Lower lobe of right lung (tissue), 2 donors: ENCODE data around the gene PRPS1. TPM values are rescaled to one million over a fixed set of nuclear protein-coding genes. Genes with fewer than 3 reads are reported as not detected.
"Not testable (repeated sequence)": the region's sequence is repeated elsewhere in the genome, so short reads cannot be mapped to it uniquely, and the experiment has no call there.

Experiments
- ATAC-seq, 2 donors: fragments of 200-7000 bp; cut with Tn5 transposase; one replicate each; pipeline ENCODE4 v1.9.1; 2020 to 2022; ENCODE audit warnings: mild to moderate bottlenecking in 2 of 2, moderate library complexity in 2 of 2
- DNase-seq: peaks from one replicate; pipeline ENCODE4 v3.0.0-alpha.2; 2020
- H3K27ac ChIP-seq: fragments of 200-600 bp; one replicate; pipeline ENCODE4 v1.8.0; 2022
- H3K27me3 ChIP-seq: fragments of 200-600 bp; one replicate; pipeline ENCODE4 v1.8.0; 2022; ENCODE audit warnings: low read depth
- H3K36me3 ChIP-seq: fragments of 200-600 bp; one replicate; pipeline ENCODE4 v1.8.0; 2022; ENCODE audit warnings: mild to moderate bottlenecking
- H3K4me1 ChIP-seq: fragments of 200-600 bp; one replicate; pipeline ENCODE4 v1.8.0; 2022
- H3K4me3 ChIP-seq: fragments of 200-600 bp; one replicate; pipeline ENCODE4 v1.8.0; 2022; ENCODE audit warnings: mild to moderate bottlenecking
- H3K9me3 ChIP-seq: fragments of 200-600 bp; one replicate; pipeline ENCODE4 v1.8.0; 2022
- intact Hi-C: fragments of 100-400 bp; cut with DNase I; formaldehyde crosslinking; loops from one replicate; pipeline ENCODE4 v1.11.0; 2022
- total RNA-seq: library from RNA; stranded (reverse); fragmentation: NEBNext Ultra II Directional; extraction: Animal tissue kit (Norgen Biotek cat#: 25700); gene quantifications from one replicate; pipeline ENCODE4 v1.2.1, GENCODE V29; 2021
- TF ChIP-seq, protein P1 (sequence below): fragments of 200-600 bp; IDR thresholded peaks from one replicate; pipeline ENCODE4 v1.8.0; 2022; ENCODE audit warnings: antibody characterized with exemption, mild to moderate bottlenecking
- donor health status: DM: no; HTN: yes; CAD: no; lungs with severe emphysema.

Gene PRPS1
- total RNA-seq, 1 donor from 2014 or later = 26.9 TPM

DNA sequence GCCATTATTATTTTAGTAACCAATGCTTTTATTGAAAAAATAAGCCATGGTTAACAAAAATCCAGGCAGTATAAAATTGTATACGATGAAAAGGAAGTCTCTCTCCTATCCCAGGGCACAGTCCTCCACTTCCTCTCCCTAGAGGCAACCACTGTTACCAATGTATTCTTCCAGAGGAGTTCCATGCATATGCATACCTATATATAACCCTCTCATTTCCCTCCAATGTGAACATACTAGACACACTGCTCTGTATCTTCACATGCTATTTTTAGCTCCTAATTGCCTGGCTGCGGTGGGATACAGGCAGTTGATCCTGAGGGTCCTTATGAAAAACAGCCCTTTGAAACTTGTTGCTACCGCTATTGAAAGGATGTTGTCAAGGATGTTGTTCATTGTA is 33.8 kb downstream of the PRPS1 start:
- Histone ChIP-seq H3K4me3 (no peak overlapping the region), H3K36me3 (peaks cover 6% of the 10 kb centered on the region), H3K27ac (no peak overlapping the region), H3K4me1 (no peaks in the 10 kb centered on the region), H3K9me3 (no peaks in the 10 kb centered on the region), H3K27me3 (no peaks in the 10 kb centered on the region)
- intact Hi-C loops = no loop called here
- ATAC-seq (no peak), DNase-seq (no peak)
- TF ChIP-seq, protein P1, sequence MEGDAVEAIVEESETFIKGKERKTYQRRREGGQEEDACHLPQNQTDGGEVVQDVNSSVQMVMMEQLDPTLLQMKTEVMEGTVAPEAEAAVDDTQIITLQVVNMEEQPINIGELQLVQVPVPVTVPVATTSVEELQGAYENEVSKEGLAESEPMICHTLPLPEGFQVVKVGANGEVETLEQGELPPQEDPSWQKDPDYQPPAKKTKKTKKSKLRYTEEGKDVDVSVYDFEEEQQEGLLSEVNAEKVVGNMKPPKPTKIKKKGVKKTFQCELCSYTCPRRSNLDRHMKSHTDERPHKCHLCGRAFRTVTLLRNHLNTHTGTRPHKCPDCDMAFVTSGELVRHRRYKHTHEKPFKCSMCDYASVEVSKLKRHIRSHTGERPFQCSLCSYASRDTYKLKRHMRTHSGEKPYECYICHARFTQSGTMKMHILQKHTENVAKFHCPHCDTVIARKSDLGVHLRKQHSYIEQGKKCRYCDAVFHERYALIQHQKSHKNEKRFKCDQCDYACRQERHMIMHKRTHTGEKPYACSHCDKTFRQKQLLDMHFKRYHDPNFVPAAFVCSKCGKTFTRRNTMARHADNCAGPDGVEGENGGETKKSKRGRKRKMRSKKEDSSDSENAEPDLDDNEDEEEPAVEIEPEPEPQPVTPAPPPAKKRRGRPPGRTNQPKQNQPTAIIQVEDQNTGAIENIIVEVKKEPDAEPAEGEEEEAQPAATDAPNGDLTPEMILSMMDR = no peak

GRCh38 chrX:107662824-107663223 is 34.5 kb downstream of the PRPS1 start:
- H3K4me3 ChIP-seq = no peak overlapping the region
- H3K27me3 ChIP-seq = no peaks in the 10 kb centered on the region
- no peak overlapping the region for H3K27ac ChIP-seq
- DNase-seq (no peak), ATAC-seq (no peak)
- peaks cover 5% of the 10 kb centered on the region for H3K36me3 ChIP-seq
- no peaks in the 10 kb centered on the region for H3K9me3 ChIP-seq
- H3K4me1 ChIP-seq = no peaks in the 10 kb centered on the region
- TF ChIP-seq, protein P1 = no peak
- intact Hi-C loops = no loop called here

DNA sequence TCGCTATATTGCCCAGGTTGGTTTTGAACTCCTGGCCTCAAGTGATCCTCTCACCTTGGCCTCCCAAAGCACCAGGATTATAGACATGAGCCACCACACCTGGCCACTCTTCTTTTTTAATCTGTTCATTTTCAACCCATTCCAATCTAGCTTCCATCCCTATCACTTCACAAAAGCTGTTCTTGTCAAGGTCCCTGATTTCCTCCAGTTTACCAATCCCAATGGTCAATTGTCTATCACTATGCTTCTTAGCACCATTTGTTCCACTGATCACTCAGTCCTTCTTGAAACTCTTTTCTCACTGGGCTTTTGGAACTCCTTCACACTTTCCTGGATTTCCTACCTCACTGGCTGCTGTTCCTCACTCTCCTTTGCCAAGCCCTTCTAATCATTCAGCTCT is 38.6 kb downstream of the PRPS1 start:
- no peak overlapping the region for H3K27ac ChIP-seq
- ATAC-seq (no peak), DNase-seq (no peak)
- intact Hi-C loops = no loop called here
- H3K4me3 ChIP-seq = no peak overlapping the region
- H3K4me1 ChIP-seq = no peaks in the 10 kb centered on the region
- H3K36me3 ChIP-seq = peaks cover 5% of the 10 kb centered on the region
- H3K27me3 ChIP-seq = no peaks in the 10 kb centered on the region
- TF ChIP-seq, protein P1 = no peak
- H3K9me3 ChIP-seq = no peaks in the 10 kb centered on the region

DNA sequence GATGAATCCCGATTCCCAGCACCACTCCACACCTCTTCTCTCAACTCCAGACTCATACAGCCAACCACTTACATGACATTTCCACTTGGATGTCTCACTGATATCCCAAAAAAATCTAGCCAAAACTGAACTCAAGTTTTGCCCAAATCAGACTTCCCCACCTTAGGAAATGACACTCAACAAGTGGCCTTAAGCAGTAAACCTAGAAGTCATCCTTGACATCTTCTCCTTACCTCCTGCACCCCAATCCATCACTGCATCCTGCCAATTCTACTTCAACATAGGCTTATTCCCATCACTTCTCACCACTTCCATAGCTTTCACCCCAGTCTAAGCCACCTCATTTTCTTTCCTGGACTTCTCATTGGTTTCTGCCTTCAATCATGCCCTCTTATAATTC is 39.1 kb downstream of the PRPS1 start:
- Histone ChIP-seq H3K27me3 (no peaks in the 10 kb centered on the region), H3K36me3 (peaks cover 5% of the 10 kb centered on the region), H3K4me3 (no peak overlapping the region), H3K4me1 (no peaks in the 10 kb centered on the region), H3K9me3 (no peaks in the 10 kb centered on the region), H3K27ac (no peak overlapping the region)
- DNase-seq (no peak), ATAC-seq (no peak)
- intact Hi-C loops = no loop called here
- TF ChIP-seq, protein P1 = no peak

DNA sequence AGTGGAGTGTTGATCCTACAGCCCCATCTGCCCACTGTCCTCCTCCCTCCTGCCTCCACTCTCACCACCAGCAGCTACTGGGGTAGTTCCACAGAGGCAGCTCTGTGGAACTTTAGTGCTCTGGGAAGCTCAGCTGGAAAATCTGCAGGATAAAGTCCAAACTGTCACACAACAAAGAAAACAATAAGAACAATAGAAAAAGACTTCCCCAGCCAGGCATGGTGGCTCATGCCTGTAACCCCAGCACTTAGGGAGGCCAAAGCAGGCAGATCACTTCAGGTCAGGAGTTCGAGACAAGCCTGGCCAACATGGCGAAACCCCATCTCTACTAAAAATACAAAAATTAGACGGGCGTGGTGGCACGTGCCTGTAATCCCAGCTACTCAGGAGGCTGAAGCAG is 40.4 kb downstream of the PRPS1 start:
- H3K4me3 ChIP-seq, H3K9me3 ChIP-seq, ATAC-seq, H3K36me3 ChIP-seq, H3K4me1 ChIP-seq, H3K27me3 ChIP-seq, intact Hi-C loops, H3K27ac ChIP-seq, DNase-seq: not testable (repeated sequence)

GRCh38 chrX:107669261-107669660 is 41.0 kb downstream of the PRPS1 start:
- H3K27me3 ChIP-seq = no peaks in the 10 kb centered on the region
- peaks cover 10% of the 10 kb centered on the region for H3K4me1 ChIP-seq
- no peak overlapping the region for H3K4me3 ChIP-seq
- H3K36me3 ChIP-seq = peaks cover 2% of the 10 kb centered on the region
- H3K9me3 ChIP-seq = no peaks in the 10 kb centered on the region
- DNase-seq = no peak
- no peak for ATAC-seq
- TF ChIP-seq, protein P1 = no peak
- intact Hi-C loops = no loop called here
- no peak overlapping the region for H3K27ac ChIP-seq
